HEK293T (cell line): ENCODE data around the gene MAP4K5.

Source experiments
- CTCF ChIA-PET: fragments of 350-600 bp; formaldehyde crosslinking; extraction: SDS; loops from one replicate; lab custom pipeline; 2021; ENCODE audit warnings: antibody characterized with exemption, inconsistent platforms; lab: Yijun Ruan, JAX
- POLR2A ChIA-PET: fragments of 350-600 bp; formaldehyde crosslinking; extraction: SDS; loops from one replicate; lab custom pipeline; 2020; ENCODE audit warnings: antibody characterized with exemption, inconsistent platforms; lab: Yijun Ruan, JAX
- DNase-seq: peaks from one replicate; pipeline ENCODE4 v3.0.0; 2012; ENCODE audit warnings: mixed read lengths; ENCODE audit errors: extremely low spot score
- ARNT ChIP-seq: fragments of 450-650 bp; IDR thresholded peaks from 2 replicates; pipeline ENCODE4 v1.6.1; 2017; ENCODE audit warnings: mild to moderate bottlenecking
- BHLHE40 ChIP-seq: fragments of 450-650 bp; IDR thresholded peaks from 2 replicates; pipeline ENCODE4 v1.6.1; 2016; ENCODE audit warnings: mild to moderate bottlenecking, moderate library complexity, borderline replicate concordance
- CTBP1 ChIP-seq: fragments of 450-650 bp; IDR thresholded peaks from 2 replicates; pipeline ENCODE4 v1.6.1; 2016; ENCODE audit warnings: borderline replicate concordance
- ELF4 ChIP-seq: fragments of 450-650 bp; IDR thresholded peaks from 2 replicates; pipeline ENCODE4 v1.6.1; 2017; ENCODE audit warnings: antibody characterized with exemption
- FOXA1 ChIP-seq: fragments of 450-650 bp; IDR thresholded peaks from 2 replicates; pipeline ENCODE4 v1.6.1; 2016; ENCODE audit warnings: mild to moderate bottlenecking
- FOXK2 ChIP-seq: fragments of 450-650 bp; IDR thresholded peaks from 2 replicates; pipeline ENCODE4 v1.6.1; 2016; ENCODE audit warnings: mild to moderate bottlenecking
- FOXM1 ChIP-seq: fragments of 450-650 bp; IDR thresholded peaks from 2 replicates; pipeline ENCODE4 v1.6.1; 2017; ENCODE audit warnings: mild to moderate bottlenecking, borderline replicate concordance
- HDGF ChIP-seq: fragments of 450-650 bp; IDR thresholded peaks from 2 replicates; pipeline ENCODE4 v1.6.1; 2017; ENCODE audit warnings: antibody characterized with exemption, borderline replicate concordance
- L3MBTL2 ChIP-seq: fragments of 450-650 bp; conservative IDR thresholded peaks from 2 replicates; pipeline ENCODE4 v1.6.1; 2016; ENCODE audit warnings: mild to moderate bottlenecking
- LEF1 ChIP-seq: fragments of 450-650 bp; IDR thresholded peaks from 2 replicates; pipeline ENCODE4 v1.6.1; 2017; ENCODE audit warnings: mild to moderate bottlenecking, borderline replicate concordance
- NFRKB ChIP-seq: fragments of 450-650 bp; IDR thresholded peaks from 2 replicates; pipeline ENCODE4 v1.6.1; 2016; ENCODE audit warnings: mild to moderate bottlenecking, moderate library complexity
- PKNOX1 ChIP-seq: fragments of 450-650 bp; IDR thresholded peaks from 2 replicates; pipeline ENCODE4 v1.6.1; 2016
- SP1 ChIP-seq: fragments of 450-650 bp; IDR thresholded peaks from 2 replicates; pipeline ENCODE4 v1.6.1; 2017
- SUZ12 ChIP-seq: fragments of 450-650 bp; IDR thresholded peaks from 2 replicates; pipeline ENCODE4 v1.6.1; 2016; ENCODE audit warnings: mild to moderate bottlenecking
- TARDBP ChIP-seq: fragments of 450-650 bp; IDR thresholded peaks from 2 replicates; pipeline ENCODE4 v1.6.1; 2016
- ZNF384 ChIP-seq: fragments of 450-650 bp; IDR thresholded peaks from 2 replicates; pipeline ENCODE4 v1.6.1; 2016

Gene MAP4K5

GRCh38 chr14:50434528-50434927 is 97.8 kb downstream of the MAP4K5 start:
- ChIA-PET POLR2A (no interaction called here), CTCF (interaction anchor here (0.7 kb wide), 1 partner anchor 27 kb away, joined by 3 read pairs; no protein-coding TSS in a partner anchor)
- no peak for DNase-seq
- TF ChIP-seq NFRKB (no peak), PKNOX1 (peak; percentile 19; the same call in 1 of the 2 replicates), CTBP1 (no peak), LEF1 (no peak), FOXM1 (no peak)

- CTCF ChIA-PET, result no interaction called here
- DNase-seq, result no peak
- TF ChIP-seq SUZ12, result no peak
- TF ChIP-seq FOXK2, result no peak
- POLR2A ChIA-PET, result no interaction called here
These were observed 100.2 kb downstream of the MAP4K5 start for GRCh38 chr14:50432131-50432530.

GRCh38 chr14:50425816-50426215 is 106.6 kb downstream of the MAP4K5 start:
- CTCF ChIA-PET, result no interaction called here
- POLR2A ChIA-PET, result interaction anchor here (3.4 kb wide), 1 partner anchor 29 kb away, joined by 10 read pairs; the partner anchor contains the start of gene CDKL1
- TF ChIP-seq TARDBP, result no peak
- no peak for TF ChIP-seq L3MBTL2
- TF ChIP-seq SP1, result no peak
- TF ChIP-seq BHLHE40, result no peak
- no peak for TF ChIP-seq FOXK2
- no peak for TF ChIP-seq ZNF384
- TF ChIP-seq NFRKB, result no peak
- no peak for TF ChIP-seq CTBP1
- TF ChIP-seq SUZ12, result no peak
- no peak for TF ChIP-seq ARNT
- no peak for TF ChIP-seq LEF1
- TF ChIP-seq FOXM1, result no peak
- no peak for TF ChIP-seq FOXA1
- DNase-seq, result peak; percentile 36

- DNase-seq, result no peak
- CTCF ChIA-PET, result no interaction called here
- POLR2A ChIA-PET, result interaction anchor here (3.4 kb wide), 1 partner anchor 28 kb away, joined by 10 read pairs; the partner anchor contains the start of gene CDKL1
- TF ChIP-seq L3MBTL2 (no peak), BHLHE40 (no peak), ZNF384 (no peak), HDGF (no peak), SP1 (no peak), LEF1 (no peak), FOXM1 (no peak), PKNOX1 (no peak), ELF4 (no peak), FOXK2 (no peak), ARNT (no peak)
These were observed 107.3 kb downstream of the MAP4K5 start for GRCh38 chr14:50425105-50425504.

GRCh38 chr14:50423529-50423928 is 108.8 kb downstream of the MAP4K5 start:
- CTCF ChIA-PET, result no interaction called here
- POLR2A ChIA-PET, result interaction anchor here (3.4 kb wide), 1 partner anchor 26 kb away, joined by 10 read pairs; the partner anchor contains the start of gene CDKL1
- no peak for DNase-seq
- TF ChIP-seq TARDBP (no peak), ELF4 (no peak), ZNF384 (no peak), SUZ12 (no peak), CTBP1 (no peak), PKNOX1 (no peak), ARNT (no peak), BHLHE40 (no peak), NFRKB (no peak), FOXK2 (no peak), FOXA1 (no peak), SP1 (no peak), LEF1 (no peak), FOXM1 (no peak), L3MBTL2 (no peak), HDGF (no peak)

- CTCF ChIA-PET, result interaction anchor here (0.7 kb wide), 1 partner anchor 36 kb away, joined by 3 read pairs; no protein-coding TSS in a partner anchor
- no peak for TF ChIP-seq TARDBP
- TF ChIP-seq SP1, result no peak
- no peak for TF ChIP-seq L3MBTL2
- POLR2A ChIA-PET, result no interaction called here
- no peak for DNase-seq
These were observed 110.9 kb downstream of the MAP4K5 start for GRCh38 chr14:50421499-50421898.

- DNase-seq, result no peak
- POLR2A ChIA-PET, result no interaction called here
- no peak for TF ChIP-seq FOXK2
- no peak for TF ChIP-seq LEF1
- TF ChIP-seq CTBP1, result no peak
- TF ChIP-seq ARNT, result no peak
- no peak for TF ChIP-seq HDGF
- no peak for TF ChIP-seq L3MBTL2
- TF ChIP-seq NFRKB, result no peak
- no peak for TF ChIP-seq FOXA1
- TF ChIP-seq ELF4, result no peak
- TF ChIP-seq TARDBP, result no peak
- TF ChIP-seq BHLHE40, result no peak
- TF ChIP-seq SP1, result no peak
- no peak for TF ChIP-seq FOXM1
- TF ChIP-seq ZNF384, result no peak
- no peak for TF ChIP-seq PKNOX1
- TF ChIP-seq SUZ12, result no peak
- CTCF ChIA-PET, result no interaction called here
These were observed 114.5 kb downstream of the MAP4K5 start for GRCh38 chr14:50417853-50418252.
